Osteocyte (in vitro differentiated cells): ENCODE data around the gene VWA5A. TPM values are rescaled to one million over a fixed set of nuclear protein-coding genes. Genes with fewer than 3 reads are reported as not detected.

Experiments
- DNase-seq: peaks from one replicate; pipeline ENCODE4 v3.0.0; 2021; ENCODE audit warnings: mixed read lengths; ENCODE audit not compliant: unreplicated experiment; ENCODE audit errors: extremely low spot score
- H3K27ac Mint-ChIP-seq: one replicate; pipeline ENCODE4 v1.8.0; 2021; ENCODE audit warnings: mild to moderate bottlenecking, mixed read lengths; ENCODE audit not compliant: unreplicated experiment
- H3K27me3 Mint-ChIP-seq: one replicate; pipeline ENCODE4 v1.8.0; 2021; ENCODE audit warnings: mixed read lengths; ENCODE audit not compliant: unreplicated experiment
- H3K36me3 Mint-ChIP-seq: one replicate; pipeline ENCODE4 v1.8.0; 2021; ENCODE audit warnings: mixed read lengths; ENCODE audit not compliant: unreplicated experiment
- H3K4me1 Mint-ChIP-seq: one replicate; pipeline ENCODE4 v1.8.0; 2021; ENCODE audit warnings: mixed read lengths; ENCODE audit not compliant: unreplicated experiment
- H3K4me3 Mint-ChIP-seq: one replicate; pipeline ENCODE4 v1.8.0; 2021; ENCODE audit warnings: mild to moderate bottlenecking, moderate library complexity, mixed read lengths; ENCODE audit not compliant: unreplicated experiment
- H3K9me3 Mint-ChIP-seq: one replicate; pipeline ENCODE4 v1.8.0; 2021; ENCODE audit warnings: mixed read lengths; ENCODE audit not compliant: unreplicated experiment
- CTCF ChIP-seq: fragments of 200-600 bp; sonication (generic); IDR thresholded peaks from 2 replicates; pipeline ENCODE4 v1.5.0; 2021; ENCODE audit warnings: antibody characterized with exemption, mild to moderate bottlenecking, moderate library complexity
- total RNA-seq: library from RNA; stranded (reverse); gene quantifications from 2 replicates; pipeline ENCODE4 v1.2.1, GENCODE V29; 2021

VWA5A gene
- total RNA-seq, 1 donor from 2014 or later: 10.0 TPM

- H3K4me1 Mint-ChIP-seq: no peaks in the 10 kb centered on the region
- H3K9me3 Mint-ChIP-seq: no peaks in the 10 kb centered on the region
- no peak overlapping the region for H3K4me3 Mint-ChIP-seq
- no peak for DNase-seq
- H3K27ac Mint-ChIP-seq: no peak overlapping the region
- peaks cover 35% of the 10 kb centered on the region for H3K27me3 Mint-ChIP-seq
- TF ChIP-seq CTCF: no peak
- H3K36me3 Mint-ChIP-seq: no peaks in the 10 kb centered on the region
Observed at GRCh38 chr11:124094731-124095130, 20.5 kb upstream of the VWA5A start.

- Mint-ChIP-seq H3K4me3 (no peak overlapping the region), H3K4me1 (no peaks in the 10 kb centered on the region), H3K27ac (no peak overlapping the region), H3K9me3 (no peaks in the 10 kb centered on the region), H3K36me3 (no peaks in the 10 kb centered on the region), H3K27me3 (peaks cover 38% of the 10 kb centered on the region)
- no peak for DNase-seq
- TF ChIP-seq CTCF: no peak
Observed at GRCh38 chr11:124096364-124096763, 18.9 kb upstream of the VWA5A start.

GRCh38 chr11:124098141-124098540 is 17.1 kb upstream of the VWA5A start:
- Mint-ChIP-seq H3K27me3 (peaks cover 37% of the 10 kb centered on the region), H3K36me3 (no peaks in the 10 kb centered on the region), H3K4me3 (no peak overlapping the region), H3K27ac (no peak overlapping the region), H3K9me3 (no peaks in the 10 kb centered on the region), H3K4me1 (no peaks in the 10 kb centered on the region)
- DNase-seq: no peak
- no peak for TF ChIP-seq CTCF

GRCh38 chr11:124101737-124102136 is 13.5 kb upstream of the VWA5A start:
- H3K4me3 Mint-ChIP-seq: no peak overlapping the region

GRCh38 chr11:124108156-124108555 is 7.1 kb upstream of the VWA5A start:
- no peak for TF ChIP-seq CTCF
- H3K9me3 Mint-ChIP-seq: no peaks in the 10 kb centered on the region

More at GRCh38 chr11:124101737-124102136, 13.5 kb upstream of the VWA5A start:
- Mint-ChIP-seq H3K27ac (no peak overlapping the region), H3K27me3 (peaks cover 51% of the 10 kb centered on the region), H3K4me1 (no peaks in the 10 kb centered on the region), H3K36me3 (no peaks in the 10 kb centered on the region), H3K9me3 (no peaks in the 10 kb centered on the region)
- DNase-seq: no peak
- TF ChIP-seq CTCF: no peak

More at GRCh38 chr11:124108156-124108555, 7.1 kb upstream of the VWA5A start:
- H3K27ac Mint-ChIP-seq: no peak overlapping the region
- H3K36me3 Mint-ChIP-seq: no peaks in the 10 kb centered on the region
- H3K4me3 Mint-ChIP-seq: no peak overlapping the region
- H3K27me3 Mint-ChIP-seq: peaks cover 70% of the 10 kb centered on the region
- DNase-seq: no peak
- H3K4me1 Mint-ChIP-seq: no peaks in the 10 kb centered on the region
